Chondrocyte (in vitro differentiated cells): ENCODE data around the gene COL4A2. TPM values are rescaled to one million over a fixed set of nuclear protein-coding genes. Genes with fewer than 3 reads are reported as not detected.

Experiments used
- DNase-seq: peaks from one replicate; pipeline ENCODE4 v3.0.0; 2021; ENCODE audit warnings: mixed read lengths, low spot score
- H3K27ac Mint-ChIP-seq: one replicate; pipeline ENCODE4 v1.8.0; 2021; ENCODE audit warnings: mild to moderate bottlenecking, moderate library complexity, mixed read lengths; ENCODE audit not compliant: unreplicated experiment
- H3K27me3 Mint-ChIP-seq: 2 replicates; pipeline ENCODE4 v1.8.0; 2021; ENCODE audit warnings: low read depth, mixed read lengths
- H3K36me3 Mint-ChIP-seq: 2 replicates; pipeline ENCODE4 v1.8.0; 2021; ENCODE audit warnings: low read depth, mixed read lengths
- H3K4me1 Mint-ChIP-seq: 2 replicates; pipeline ENCODE4 v1.8.0; 2021; ENCODE audit warnings: low read depth, mild to moderate bottlenecking, mixed read lengths
- H3K4me3 Mint-ChIP-seq: one replicate; pipeline ENCODE4 v1.8.0; 2021; ENCODE audit warnings: mild to moderate bottlenecking, moderate library complexity, mixed read lengths; ENCODE audit not compliant: unreplicated experiment
- H3K9me3 Mint-ChIP-seq: 2 replicates; pipeline ENCODE4 v1.8.0; 2021; ENCODE audit warnings: low read depth, mixed read lengths
- total RNA-seq: library from RNA; stranded (reverse); gene quantifications from 3 replicates; pipeline ENCODE4 v1.2.1, GENCODE V29; 2021
- TF ChIP-seq, protein P1 (sequence below): fragments of 200-600 bp; sonication (generic); IDR thresholded peaks from 2 replicates; pipeline ENCODE4 v1.5.0; 2021; ENCODE audit warnings: antibody characterized with exemption, mild to moderate bottlenecking, moderate library complexity

The COL4A2 gene
- total RNA-seq, 1 donor from 2014 or later = 2,366 TPM

DNA sequence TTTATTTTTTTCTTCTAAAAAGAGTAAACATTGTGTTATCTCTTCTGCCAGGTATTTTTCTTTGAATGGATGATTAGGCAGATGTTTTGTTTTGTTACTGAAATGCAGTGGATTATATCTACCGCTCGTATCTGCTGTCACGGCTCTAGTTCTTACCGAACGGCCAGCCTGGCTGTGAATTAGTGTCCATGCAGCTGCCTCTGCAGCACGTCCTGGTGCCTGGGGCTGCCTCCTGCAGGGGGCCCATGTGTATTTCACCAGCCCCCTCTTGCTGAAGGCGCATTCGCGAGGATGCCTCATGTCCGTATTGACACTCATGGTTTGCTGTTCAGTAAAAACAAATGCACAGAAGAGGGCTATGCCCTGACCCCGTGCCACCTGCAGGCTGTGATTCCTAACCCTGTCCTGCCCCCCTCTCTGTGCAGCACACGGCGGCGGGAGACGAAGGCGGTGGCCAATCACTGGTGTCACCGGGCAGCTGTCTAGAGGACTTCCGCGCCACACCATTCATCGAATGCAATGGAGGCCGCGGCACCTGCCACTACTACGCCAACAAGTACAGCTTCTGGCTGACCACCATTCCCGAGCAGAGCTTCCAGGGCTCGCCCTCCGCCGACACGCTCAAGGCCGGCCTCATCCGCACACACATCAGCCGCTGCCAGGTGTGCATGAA, 204.6 kb downstream of the COL4A2 start:
- H3K9me3 Mint-ChIP-seq = no peaks in the 10 kb centered on the region
- TF ChIP-seq, protein P1, sequence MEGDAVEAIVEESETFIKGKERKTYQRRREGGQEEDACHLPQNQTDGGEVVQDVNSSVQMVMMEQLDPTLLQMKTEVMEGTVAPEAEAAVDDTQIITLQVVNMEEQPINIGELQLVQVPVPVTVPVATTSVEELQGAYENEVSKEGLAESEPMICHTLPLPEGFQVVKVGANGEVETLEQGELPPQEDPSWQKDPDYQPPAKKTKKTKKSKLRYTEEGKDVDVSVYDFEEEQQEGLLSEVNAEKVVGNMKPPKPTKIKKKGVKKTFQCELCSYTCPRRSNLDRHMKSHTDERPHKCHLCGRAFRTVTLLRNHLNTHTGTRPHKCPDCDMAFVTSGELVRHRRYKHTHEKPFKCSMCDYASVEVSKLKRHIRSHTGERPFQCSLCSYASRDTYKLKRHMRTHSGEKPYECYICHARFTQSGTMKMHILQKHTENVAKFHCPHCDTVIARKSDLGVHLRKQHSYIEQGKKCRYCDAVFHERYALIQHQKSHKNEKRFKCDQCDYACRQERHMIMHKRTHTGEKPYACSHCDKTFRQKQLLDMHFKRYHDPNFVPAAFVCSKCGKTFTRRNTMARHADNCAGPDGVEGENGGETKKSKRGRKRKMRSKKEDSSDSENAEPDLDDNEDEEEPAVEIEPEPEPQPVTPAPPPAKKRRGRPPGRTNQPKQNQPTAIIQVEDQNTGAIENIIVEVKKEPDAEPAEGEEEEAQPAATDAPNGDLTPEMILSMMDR = no peak
- no peaks in the 10 kb centered on the region for H3K27me3 Mint-ChIP-seq
- H3K27ac Mint-ChIP-seq = peak overlapping the region; percentile 32
- H3K4me1 Mint-ChIP-seq = peaks cover 30% of the 10 kb centered on the region
- H3K36me3 Mint-ChIP-seq = peaks cover 51% of the 10 kb centered on the region
- H3K4me3 Mint-ChIP-seq = no peak overlapping the region
- no peak for DNase-seq

- Mint-ChIP-seq H3K9me3 (no peaks in the 10 kb centered on the region), H3K4me1 (peaks cover 25% of the 10 kb centered on the region), H3K36me3 (peaks cover 45% of the 10 kb centered on the region)
Observed at GRCh38 chr13:110512198-110512740, 205.2 kb downstream of the COL4A2 start.

DNA sequence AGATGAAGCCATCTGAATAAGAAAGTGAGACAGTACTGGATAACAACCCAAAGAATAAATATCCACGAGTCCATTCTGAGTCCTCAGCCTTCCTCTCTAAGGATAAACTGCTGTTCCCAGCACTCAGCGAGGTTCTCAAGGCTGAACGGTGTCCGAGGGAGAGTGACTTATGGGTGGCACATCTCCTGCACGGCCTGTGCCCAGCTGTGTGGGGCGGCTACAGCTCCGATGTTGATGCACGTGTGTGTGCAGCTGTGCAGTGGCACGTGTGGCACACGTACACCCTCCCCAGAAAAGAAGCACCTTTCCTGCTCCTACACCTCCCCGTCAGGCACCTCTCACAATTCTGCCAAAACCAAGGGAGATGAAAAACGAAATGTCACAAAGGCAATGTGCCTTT, 209.4 kb downstream of the COL4A2 start:
- Mint-ChIP-seq H3K9me3 (no peaks in the 10 kb centered on the region), H3K4me1 (peaks cover 33% of the 10 kb centered on the region), H3K4me3 (no peak overlapping the region), H3K27me3 (no peaks in the 10 kb centered on the region), H3K27ac (no peak overlapping the region), H3K36me3 (peaks cover 28% of the 10 kb centered on the region)
- TF ChIP-seq, protein P1 = no peak
- DNase-seq = no peak

More at GRCh38 chr13:110512198-110512740, 205.2 kb downstream of the COL4A2 start:
- TF ChIP-seq, protein P1 = no peak
- Mint-ChIP-seq H3K4me3 (no peak overlapping the region), H3K27ac (no peak overlapping the region), H3K27me3 (no peaks in the 10 kb centered on the region)
- DNase-seq = no peak

GRCh38 chr13:110517505-110518225, 210.6 kb downstream of the COL4A2 start:
- Mint-ChIP-seq H3K27me3 (no peaks in the 10 kb centered on the region), H3K36me3 (peaks cover 20% of the 10 kb centered on the region)
- no peak for DNase-seq

GRCh38 chr13:110518226-110518525, 211.1 kb downstream of the COL4A2 start:
- peaks cover 18% of the 10 kb centered on the region for H3K36me3 Mint-ChIP-seq
- no peaks in the 10 kb centered on the region for H3K9me3 Mint-ChIP-seq
- peak overlapping the region; percentile 45 for H3K27ac Mint-ChIP-seq
- no peak for DNase-seq
- no peak overlapping the region for H3K4me3 Mint-ChIP-seq
- no peaks in the 10 kb centered on the region for H3K27me3 Mint-ChIP-seq
- H3K4me1 Mint-ChIP-seq = peaks cover 50% of the 10 kb centered on the region
- TF ChIP-seq, protein P1 = no peak

More at GRCh38 chr13:110517505-110518225, 210.6 kb downstream of the COL4A2 start:
- Mint-ChIP-seq H3K4me1 (peaks cover 45% of the 10 kb centered on the region), H3K4me3 (no peak overlapping the region), H3K9me3 (no peaks in the 10 kb centered on the region), H3K27ac (no peak overlapping the region)
- TF ChIP-seq, protein P1 = no peak
